ENCODE results near the gene TMSB15C.

- TF ChIP-seq CTCF (IDR thresholded peaks at IDR 0.05) (no peak), POLR2A (IDR thresholded peaks at IDR 0.05) (no peak)
Measured at GRCh38 chrX:104085919-104086318, 9.9 kb upstream of the TMSB15C start.
